Measurements from ENCODE around the gene STEAP1B.

- TF ChIP-seq CTCF (IDR thresholded peaks at IDR 0.05; ENCODE audit: low read depth, low read length): no peak
- TF ChIP-seq EZH2phosphoT487 (IDR thresholded peaks at IDR 0.05; ENCODE audit: low read depth): no peak
Measured at GRCh38 chr7:22418251-22419046, 81.5 kb downstream of the STEAP1B start.
